CD4-positive, alpha-beta memory T cell (primary cell): Measurements from ENCODE around the gene CAMK1. TPM values are rescaled to one million over a fixed set of nuclear protein-coding genes. Genes with fewer than 3 reads are reported as not detected.
"Not testable (repeated sequence)": the region's sequence is repeated elsewhere in the genome, so short reads cannot be mapped to it uniquely, and the experiment has no call there.

Experiments
- CTCF ChIA-PET: fragments of 350-600 bp; sonication (Branson Sonifier 250); formaldehyde crosslinking; loops from one replicate; lab custom pipeline; 2021; ENCODE audit warnings: inconsistent platforms; ENCODE audit not compliant: partially characterized antibody; lab: Charles Lee
- POLR2A ChIA-PET: fragments of 350-600 bp; sonication (Branson Sonifier 250); formaldehyde crosslinking; loops from one replicate; lab custom pipeline; 2021; ENCODE audit not compliant: partially characterized antibody; lab: Charles Lee
- DNase-seq, 5 donors: peaks; one replicate each; pipeline versions ENCODE4 v3.0.0 to v3.0.0-alpha.2; 2020 to 2022; ENCODE audit warnings: mixed read lengths in 1 of 5
- H3K27ac ChIP-seq: one replicate; pipeline ENCODE4 v1.7.0; 2013; ENCODE audit warnings: low read depth, low read length
- H3K27me3 ChIP-seq: 2 replicates; pipeline ENCODE4 v1.7.0; 2013; ENCODE audit warnings: mild to moderate bottlenecking, low read length, moderate library complexity; ENCODE audit not compliant: insufficient read depth
- H3K36me3 ChIP-seq: 2 replicates; pipeline ENCODE4 v1.7.0; 2013; ENCODE audit warnings: mild to moderate bottlenecking, low read length, moderate library complexity; ENCODE audit not compliant: insufficient read depth
- H3K4me1 ChIP-seq: 2 replicates; pipeline ENCODE4 v1.7.0; 2013; ENCODE audit warnings: mild to moderate bottlenecking, low read length, moderate library complexity; ENCODE audit not compliant: insufficient read depth
- H3K4me3 ChIP-seq, 2 donors: one replicate each; pipeline ENCODE4 v1.7.0; 2013; ENCODE audit warnings: low read length in 2 of 2, mild to moderate bottlenecking in 1 of 2
- H3K9me3 ChIP-seq, 2 donors: one replicate each; pipeline ENCODE4 v1.7.0; 2013; ENCODE audit warnings: low read length in 2 of 2, control low read depth in 1 of 2; ENCODE audit not compliant: control insufficient read depth in 1 of 2
- H3K27ac Mint-ChIP-seq, 7 donors: one replicate each; pipeline ENCODE4 v1.8.0; 2020 to 2021; ENCODE audit warnings: mixed read lengths in 7 of 7, mild to moderate bottlenecking in 6 of 7, inconsistent platforms in 3 of 7, moderate library complexity in 3 of 7
- H3K27me3 Mint-ChIP-seq, 2 donors: one replicate each; pipeline ENCODE4 v1.8.0; 2020 to 2021; ENCODE audit warnings: mixed read lengths in 2 of 2
- H3K36me3 Mint-ChIP-seq, 2 donors: one replicate each; pipeline ENCODE4 v1.8.0; 2020 to 2021; ENCODE audit warnings: mixed read lengths in 2 of 2, inconsistent platforms in 1 of 2, mild to moderate bottlenecking in 1 of 2
- H3K4me1 Mint-ChIP-seq, 4 donors: one replicate each; pipeline ENCODE4 v1.8.0; 2020 to 2021; ENCODE audit warnings: mixed read lengths in 4 of 4, mild to moderate bottlenecking in 1 of 4
- H3K4me3 Mint-ChIP-seq, 8 donors: one replicate each; pipeline ENCODE4 v1.8.0; 2020 to 2021; ENCODE audit warnings: mixed read lengths in 8 of 8, mild to moderate bottlenecking in 7 of 8, moderate library complexity in 6 of 8, inconsistent platforms in 3 of 8
- H3K9me3 Mint-ChIP-seq, 8 donors: one replicate each; pipeline ENCODE4 v1.8.0; 2020 to 2021; ENCODE audit warnings: mixed read lengths in 8 of 8, mild to moderate bottlenecking in 5 of 8, inconsistent platforms in 3 of 8, moderate library complexity in 1 of 8
- intact Hi-C: fragments of 100-400 bp; cut with micrococcal nuclease; formaldehyde crosslinking; loops from one replicate; pipeline ENCODE4 v1.15.1; 2023
- polyA plus RNA-seq, 2 donors: library from polyadenylated mRNA; unstranded; fragments of 300-500 nt; fragmentation: Illumina TruSeq; gene quantifications; one replicate each; pipeline ENCODE4 v1.2.3, GENCODE V29; 2021
- total RNA-seq, 2 experiments: library from RNA; stranded (reverse); gene quantifications; one replicate each; pipeline ENCODE4 v1.2.3, GENCODE V29; 2021

CAMK1 gene
- total and polyA plus RNA-seq, 4 experiments from 2014 or later, result 2.1 to 5.8 (median 3.1) TPM

GRCh38 chr3:9779075-9779593 is 9.4 kb upstream of the CAMK1 start:
- peaks cover 40 to 57% (median 48%) of the 10 kb centered on the region in 4 donors for H3K4me1 Mint-ChIP-seq
- no peak for DNase-seq
- H3K27ac ChIP-seq, result peak overlapping the region; percentile 50
- H3K36me3 ChIP-seq, result peaks cover 13% of the 10 kb centered on the region
- CTCF ChIA-PET, result no interaction called here
- H3K4me3 Mint-ChIP-seq, result peak overlapping the region in 7 of 8 donors; percentile 39 to 77 (median 69)
- H3K9me3 Mint-ChIP-seq, result no peaks in the 10 kb centered on the region
- peaks cover 13 to 20% of the 10 kb centered on the region in 2 donors for H3K36me3 Mint-ChIP-seq
- peaks cover 45% of the 10 kb centered on the region for H3K4me1 ChIP-seq
- no peaks in the 10 kb centered on the region for H3K27me3 Mint-ChIP-seq
- intact Hi-C loops, result no loop called here
- no peak overlapping the region for H3K4me3 ChIP-seq
- POLR2A ChIA-PET, result interaction anchor here (1.4 to 2.8 kb wide), 2 partner anchors 14 to 154 kb away, joined by 5 to 9 read pairs; partner anchors contain the start of genes ARPC4 and CRELD1
- no peaks in the 10 kb centered on the region for H3K27me3 ChIP-seq
- H3K9me3 ChIP-seq, result no peaks in the 10 kb centered on the region
- peak overlapping the region; percentile 75 to 90 (median 89) for H3K27ac Mint-ChIP-seq

GRCh38 chr3:9778143-9779074 is 8.7 kb upstream of the CAMK1 start:
- peaks cover 45% of the 10 kb centered on the region for H3K4me1 ChIP-seq
- peaks cover 40 to 57% (median 48%) of the 10 kb centered on the region in 4 donors for H3K4me1 Mint-ChIP-seq
- no peaks in the 10 kb centered on the region for H3K27me3 ChIP-seq
- H3K36me3 ChIP-seq, result peaks cover 8% of the 10 kb centered on the region
- CTCF ChIA-PET, result interaction anchor here (1.1 kb wide), 1 partner anchor 154 kb away, joined by 3 read pairs; no protein-coding TSS in a partner anchor
- no peaks in the 10 kb centered on the region for H3K9me3 ChIP-seq
- H3K27ac ChIP-seq, result no peak overlapping the region
- no peaks in the 10 kb centered on the region for H3K27me3 Mint-ChIP-seq
- DNase-seq, result no peak
- no peaks in the 10 kb centered on the region for H3K9me3 Mint-ChIP-seq
- peaks cover 13 to 17% of the 10 kb centered on the region in 2 donors for H3K36me3 Mint-ChIP-seq
- POLR2A ChIA-PET, result interaction anchor here (0.6 to 2.8 kb wide), 4 partner anchors 9 to 31 kb away, joined by 3 to 9 read pairs (median 4); partner anchors contain the start of genes ARPC4, CAMK1 and OGG1
- H3K27ac Mint-ChIP-seq, result peak overlapping the region in 4 of 7 donors; percentile 31 to 90 (median 77)
- intact Hi-C loops, result no loop called here
- no peak overlapping the region for H3K4me3 ChIP-seq
- H3K4me3 Mint-ChIP-seq, result peak overlapping the region in 4 of 8 donors; percentile 7 to 40 (median 25)

GRCh38 chr3:9777694-9778021 is 7.9 kb upstream of the CAMK1 start:
- peaks cover 9 to 11% of the 10 kb centered on the region in 2 donors for H3K36me3 Mint-ChIP-seq
- H3K27ac Mint-ChIP-seq, result peak overlapping the region in 2 of 7 donors; percentile 36 to 75
- POLR2A ChIA-PET, result interaction anchor here (0.6 to 2.8 kb wide), 4 partner anchors 8 to 31 kb away, joined by 3 to 9 read pairs (median 4); partner anchors contain the start of genes ARPC4, CAMK1 and OGG1
- Histone ChIP-seq H3K9me3 (no peaks in the 10 kb centered on the region), H3K4me3 (no peak overlapping the region), H3K27ac (no peak overlapping the region), H3K36me3 (peaks cover 8% of the 10 kb centered on the region), H3K27me3 (no peaks in the 10 kb centered on the region), H3K4me1 (peaks cover 45% of the 10 kb centered on the region)
- DNase-seq, result no peak
- no peaks in the 10 kb centered on the region for H3K9me3 Mint-ChIP-seq
- peaks cover 36 to 53% (median 45%) of the 10 kb centered on the region in 4 donors for H3K4me1 Mint-ChIP-seq
- no peak overlapping the region for H3K4me3 Mint-ChIP-seq
- H3K27me3 Mint-ChIP-seq, result no peaks in the 10 kb centered on the region
- CTCF ChIA-PET, result interaction anchor here (1.1 kb wide), 1 partner anchor 154 kb away, joined by 3 read pairs; no protein-coding TSS in a partner anchor
- intact Hi-C loops, result no loop called here

GRCh38 chr3:9776896-9777693 is 7.3 kb upstream of the CAMK1 start:
- H3K9me3 Mint-ChIP-seq, result no peaks in the 10 kb centered on the region
- intact Hi-C loops, result no loop called here
- ChIA-PET CTCF (interaction anchor here (1.1 kb wide), 1 partner anchor 155 kb away, joined by 3 read pairs; no protein-coding TSS in a partner anchor), POLR2A (interaction anchor here (1.0 to 2.8 kb wide), 3 partner anchors 8 to 32 kb away, joined by 3 to 9 read pairs (median 6); partner anchors contain the start of genes ARPC4 and CAMK1)
- H3K4me3 ChIP-seq, result no peak overlapping the region
- peaks cover 5 to 6% of the 10 kb centered on the region in 2 donors for H3K36me3 Mint-ChIP-seq
- peak overlapping the region in 2 of 7 donors; percentile 36 to 75 for H3K27ac Mint-ChIP-seq
- H3K36me3 ChIP-seq, result peaks cover 2% of the 10 kb centered on the region
- no peak overlapping the region for H3K4me3 Mint-ChIP-seq
- no peaks in the 10 kb centered on the region for H3K27me3 Mint-ChIP-seq
- peaks cover 33 to 47% (median 41%) of the 10 kb centered on the region in 4 donors for H3K4me1 Mint-ChIP-seq
- no peak for DNase-seq
- H3K27me3 ChIP-seq, result no peaks in the 10 kb centered on the region
- peaks cover 45% of the 10 kb centered on the region for H3K4me1 ChIP-seq
- no peaks in the 10 kb centered on the region for H3K9me3 ChIP-seq
- no peak overlapping the region for H3K27ac ChIP-seq

- peak overlapping the region in 7 of 8 donors; percentile 25 to 73 (median 44) for H3K4me3 Mint-ChIP-seq
Observed at GRCh38 chr3:9771007-9771406, 1.3 kb upstream of the CAMK1 start.

GRCh38 chr3:9770276-9770812 is 597 bp upstream of the CAMK1 start:
- ChIA-PET POLR2A (interaction anchor here (0.8 to 3.9 kb wide), 6 partner anchors 8 to 374 kb away, joined by 3 to 20 read pairs (median 6); partner anchors contain the start of genes ARPC4, BRPF1, OGG1 and TADA3), CTCF (no interaction called here)
- Histone ChIP-seq H3K9me3 (no peaks in the 10 kb centered on the region), H3K36me3 (no peaks in the 10 kb centered on the region), H3K4me3 (peak overlapping the region in 1 of 2 donors; percentile 45), H3K27me3 (no peaks in the 10 kb centered on the region), H3K4me1 (peaks cover 21% of the 10 kb centered on the region), H3K27ac (no peak overlapping the region)
- DNase-seq, result no peak
- H3K4me3 Mint-ChIP-seq, result peak overlapping the region; percentile 44 to 77 (median 71)
- peaks cover 0 to 2% of the 10 kb centered on the region in 2 donors for H3K36me3 Mint-ChIP-seq
- H3K27me3 Mint-ChIP-seq, result no peaks in the 10 kb centered on the region
- peaks cover 10 to 36% (median 21%) of the 10 kb centered on the region in 4 donors for H3K4me1 Mint-ChIP-seq
- H3K27ac Mint-ChIP-seq, result peak overlapping the region in 4 of 7 donors; percentile 46 to 77 (median 55)
- intact Hi-C loops, result no loop called here
- H3K9me3 Mint-ChIP-seq, result no peaks in the 10 kb centered on the region

More at GRCh38 chr3:9771007-9771406, 1.3 kb upstream of the CAMK1 start:
- H3K27ac ChIP-seq, H3K36me3 ChIP-seq, intact Hi-C loops, H3K27me3 Mint-ChIP-seq, DNase-seq, H3K27me3 ChIP-seq, H3K4me3 ChIP-seq, H3K9me3 ChIP-seq, H3K9me3 Mint-ChIP-seq, H3K36me3 Mint-ChIP-seq: not testable (repeated sequence)
- H3K4me1 ChIP-seq, result peaks cover 21% of the 10 kb centered on the region
- Mint-ChIP-seq H3K4me1 (peaks cover 10 to 36% (median 21%) of the 10 kb centered on the region in 4 donors), H3K27ac (peak overlapping the region in 2 of 7 donors; percentile 61 to 62)
- ChIA-PET CTCF (interaction anchor here (1.1 kb wide), 1 partner anchor 10 kb away, joined by 3 read pairs; no protein-coding TSS in a partner anchor), POLR2A (interaction anchor here (2.1 kb wide), 1 partner anchor 22 kb away, joined by 10 read pairs; the partner anchor contains the start of genes ARPC4 and TADA3)
